OCI-LY7 (cell line): ENCODE data around the gene TRAPPC1. TPM values are rescaled to one million over a fixed set of nuclear protein-coding genes. Genes with fewer than 3 reads are reported as not detected.

ENCODE experiments used
- BruUV-seq: library from RNA; stranded (reverse); fragments of 400-500 nt; replicated peaks from 2 replicates; lab custom pipeline; 2021; lab: Mats Ljungman, UMichigan
- CTCF ChIA-PET: fragments of 300-600 bp; sonication (Branson Sonifier 250); formaldehyde crosslinking; loops from one replicate; lab custom pipeline; 2022; ENCODE audit warnings: antibody characterized with exemption; ENCODE audit not compliant: unreplicated experiment; lab: Charles Lee
- POLR2A ChIA-PET: fragments of 300-600 bp; sonication (Branson Sonifier 250); formaldehyde crosslinking; loops from one replicate; lab custom pipeline; 2022; ENCODE audit warnings: antibody characterized with exemption; lab: Charles Lee
- DNase-seq: peaks from one replicate; pipeline ENCODE4 v3.0.0-alpha.2; 2015; ENCODE audit warnings: low spot score
- H2AFZ ChIP-seq: fragments of 200-600 bp; sonication (generic), shearing (Covaris generic); 2 replicates; pipeline ENCODE4 v1.6.1; 2014; ENCODE audit warnings: mild to moderate bottlenecking, antibody characterized with exemption, low read length, moderate library complexity
- H3K27ac ChIP-seq: fragments of 200-600 bp; sonication (generic); 2 replicates; pipeline ENCODE4 v1.5.1; 2014; ENCODE audit warnings: mixed run types, low read depth, mild to moderate bottlenecking, moderate library complexity, low read length, inconsistent platforms; ENCODE audit not compliant: poor library complexity, severe bottlenecking
- H3K36me3 ChIP-seq: fragments of 200-600 bp; sonication (generic); 2 replicates; pipeline ENCODE4 v1.6.1; 2014; ENCODE audit warnings: mild to moderate bottlenecking, antibody characterized with exemption, low read length, moderate library complexity, mixed read lengths; ENCODE audit not compliant: insufficient read depth
- H3K4me1 ChIP-seq: fragments of 200-600 bp; sonication (generic); 2 replicates; pipeline ENCODE4 v1.5.1; 2014; ENCODE audit warnings: mild to moderate bottlenecking, low read length; ENCODE audit not compliant: insufficient read depth, poor library complexity, severe bottlenecking
- H3K4me2 ChIP-seq: fragments of 200-600 bp; sonication (generic); 2 replicates; pipeline ENCODE4 v1.6.1; 2014; ENCODE audit warnings: mild to moderate bottlenecking, low read length
- H3K4me3 ChIP-seq: fragments of 200-600 bp; sonication (generic); 2 replicates; pipeline ENCODE4 v1.5.1; 2014; ENCODE audit warnings: mild to moderate bottlenecking, low read depth, low read length; ENCODE audit not compliant: poor library complexity, severe bottlenecking
- H3K79me2 ChIP-seq: fragments of 200-600 bp; sonication (generic); 2 replicates; pipeline ENCODE4 v1.6.1; 2016; ENCODE audit warnings: low read depth, mild to moderate bottlenecking, low read length, moderate library complexity, mixed read lengths; ENCODE audit not compliant: insufficient read depth
- H3K9me2 ChIP-seq: fragments of 200-600 bp; sonication (generic); 2 replicates; pipeline ENCODE4 v1.6.1; 2016; ENCODE audit warnings: mild to moderate bottlenecking, low read length, mixed read lengths; ENCODE audit not compliant: insufficient read depth
- H3K9me3 ChIP-seq: fragments of 200-600 bp; sonication (generic); 2 replicates; pipeline ENCODE4 v1.6.1; 2014; ENCODE audit warnings: mild to moderate bottlenecking, mixed run types, low read length, mixed read lengths
- H4K20me1 ChIP-seq: fragments of 200-600 bp; sonication (generic); 2 replicates; pipeline ENCODE4 v1.6.1; 2014; ENCODE audit warnings: mild to moderate bottlenecking, antibody characterized with exemption, low read length, moderate library complexity, mixed read lengths; ENCODE audit not compliant: insufficient read depth
- EZH2phosphoT487 ChIP-seq: fragments of 200-600 bp; sonication (generic); IDR thresholded peaks from 2 replicates; pipeline ENCODE4 v1.6.1; 2018; ENCODE audit warnings: low read depth, borderline replicate concordance, mild to moderate bottlenecking, mixed run types, antibody characterized with exemption, low read length, moderate library complexity, mixed read lengths
- intact Hi-C: fragments of 100-400 bp; cut with micrococcal nuclease; formaldehyde crosslinking; loops from one replicate; pipeline ENCODE4 v1.10.0; 2022; ENCODE audit not compliant: unreplicated experiment
- total RNA-seq, 2 experiments: library from RNA; depleted of rRNA in 1 of 2; stranded (reverse); fragments of >200 nt in 1 of 2; shearing (Covaris generic) in 1 of 2; gene quantifications; 2 replicates each; pipeline ENCODE4 v1.2.3, GENCODE V29; 2014 to 2022
- TF ChIP-seq, protein P1 (sequence below): fragments of 200-600 bp; sonication (generic); conservative IDR thresholded peaks from 2 replicates; pipeline ENCODE4 v1.5.1; 2014; ENCODE audit warnings: mild to moderate bottlenecking, antibody characterized with exemption, low read length, moderate library complexity, mixed read lengths

TRAPPC1 gene
- total RNA-seq, 2 experiments from 2014 or later: 40.2 to 150 TPM

DNA sequence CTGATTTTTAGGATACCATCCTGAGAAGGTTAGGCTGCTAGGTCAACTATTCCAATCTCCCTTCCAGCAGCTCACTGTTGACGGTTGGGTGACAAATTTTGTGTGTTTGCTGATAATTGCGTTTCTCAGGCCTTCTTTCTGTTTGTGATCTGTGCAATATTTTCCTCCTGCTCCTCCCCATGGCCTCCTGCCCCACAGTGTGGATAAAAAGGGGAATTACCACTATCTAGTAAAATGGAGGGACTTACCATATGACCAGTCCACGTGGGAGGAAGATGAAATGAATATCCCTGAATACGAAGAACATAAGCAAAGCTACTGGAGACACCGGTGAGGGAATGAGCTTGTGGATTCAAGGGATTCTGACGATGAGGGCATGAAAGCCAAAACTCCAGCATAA, 34.0 kb downstream of the TRAPPC1 start:
- Histone ChIP-seq H3K9me3 (no peaks in the 10 kb centered on the region), H3K4me3 (no peak overlapping the region), H3K4me2 (no peak overlapping the region), H3K27ac (no peak overlapping the region), H3K79me2 (no peaks in the 10 kb centered on the region), H4K20me1 (no peaks in the 10 kb centered on the region), H3K36me3 (peaks cover 93% of the 10 kb centered on the region), H3K9me2 (no peaks in the 10 kb centered on the region), H2AFZ (no peak overlapping the region), H3K4me1 (no peaks in the 10 kb centered on the region)
- TF ChIP-seq EZH2phosphoT487: no peak
- TF ChIP-seq, protein P1, sequence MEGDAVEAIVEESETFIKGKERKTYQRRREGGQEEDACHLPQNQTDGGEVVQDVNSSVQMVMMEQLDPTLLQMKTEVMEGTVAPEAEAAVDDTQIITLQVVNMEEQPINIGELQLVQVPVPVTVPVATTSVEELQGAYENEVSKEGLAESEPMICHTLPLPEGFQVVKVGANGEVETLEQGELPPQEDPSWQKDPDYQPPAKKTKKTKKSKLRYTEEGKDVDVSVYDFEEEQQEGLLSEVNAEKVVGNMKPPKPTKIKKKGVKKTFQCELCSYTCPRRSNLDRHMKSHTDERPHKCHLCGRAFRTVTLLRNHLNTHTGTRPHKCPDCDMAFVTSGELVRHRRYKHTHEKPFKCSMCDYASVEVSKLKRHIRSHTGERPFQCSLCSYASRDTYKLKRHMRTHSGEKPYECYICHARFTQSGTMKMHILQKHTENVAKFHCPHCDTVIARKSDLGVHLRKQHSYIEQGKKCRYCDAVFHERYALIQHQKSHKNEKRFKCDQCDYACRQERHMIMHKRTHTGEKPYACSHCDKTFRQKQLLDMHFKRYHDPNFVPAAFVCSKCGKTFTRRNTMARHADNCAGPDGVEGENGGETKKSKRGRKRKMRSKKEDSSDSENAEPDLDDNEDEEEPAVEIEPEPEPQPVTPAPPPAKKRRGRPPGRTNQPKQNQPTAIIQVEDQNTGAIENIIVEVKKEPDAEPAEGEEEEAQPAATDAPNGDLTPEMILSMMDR: peak; percentile 58
- BruUV-seq: no TSS peak
- no peak for DNase-seq
- CTCF ChIA-PET: no interaction called here
- intact Hi-C loops: no loop called here
- POLR2A ChIA-PET: interaction anchor here (1.6 kb wide), 1 partner anchor 34 kb away, joined by 6 read pairs; the partner anchor contains the start of genes CNTROB and TRAPPC1

DNA sequence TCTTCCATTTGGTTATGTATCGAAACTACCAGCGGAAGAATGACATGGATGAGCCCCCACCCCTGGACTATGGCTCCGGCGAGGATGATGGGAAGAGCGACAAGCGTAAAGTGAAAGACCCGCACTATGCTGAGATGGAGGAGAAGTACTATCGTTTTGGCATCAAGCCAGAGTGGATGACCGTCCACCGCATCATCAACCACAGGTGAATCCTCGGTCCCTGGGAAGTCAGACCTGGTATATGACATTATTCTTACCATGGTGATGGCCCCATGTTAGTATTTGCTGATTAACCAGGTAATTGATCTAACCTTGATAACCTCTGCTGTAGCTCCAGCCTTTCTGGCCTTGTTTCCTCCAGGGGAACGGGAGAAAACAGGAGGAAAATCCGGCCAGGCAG, 34.7 kb downstream of the TRAPPC1 start:
- Histone ChIP-seq H4K20me1 (no peaks in the 10 kb centered on the region), H3K4me2 (no peak overlapping the region), H3K27ac (no peak overlapping the region), H3K36me3 (peaks cover 89% of the 10 kb centered on the region), H3K79me2 (no peaks in the 10 kb centered on the region), H3K4me3 (no peak overlapping the region), H3K4me1 (no peaks in the 10 kb centered on the region), H3K9me3 (no peaks in the 10 kb centered on the region), H3K9me2 (no peaks in the 10 kb centered on the region), H2AFZ (no peak overlapping the region)
- ChIA-PET POLR2A (interaction anchor here (1.6 kb wide), 1 partner anchor 35 kb away, joined by 6 read pairs; the partner anchor contains the start of genes CNTROB and TRAPPC1), CTCF (no interaction called here)
- intact Hi-C loops: no loop called here
- no peak for DNase-seq
- TF ChIP-seq EZH2phosphoT487: no peak
- TF ChIP-seq, protein P1: no peak
- no TSS peak for BruUV-seq

DNA sequence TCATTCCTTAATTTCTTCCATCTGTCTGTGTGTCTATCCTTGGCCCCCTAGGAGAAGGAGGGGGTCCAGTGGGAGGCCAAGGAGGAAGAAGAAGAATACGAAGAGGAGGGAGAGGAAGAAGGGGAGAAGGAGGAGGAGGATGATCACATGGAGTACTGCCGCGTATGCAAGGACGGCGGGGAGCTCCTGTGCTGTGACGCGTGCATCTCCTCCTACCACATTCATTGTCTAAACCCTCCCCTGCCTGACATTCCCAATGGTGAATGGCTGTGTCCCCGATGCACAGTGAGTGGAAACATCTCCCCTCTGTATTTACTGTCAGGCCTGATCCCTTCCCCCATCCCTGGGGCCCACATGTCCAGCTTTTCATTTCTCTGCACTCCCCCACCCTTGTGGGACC, 36.9 kb downstream of the TRAPPC1 start:
- TF ChIP-seq, protein P1: no peak
- TF ChIP-seq EZH2phosphoT487: no peak
- Histone ChIP-seq H3K79me2 (no peaks in the 10 kb centered on the region), H3K27ac (no peak overlapping the region), H3K4me2 (no peak overlapping the region), H3K4me1 (no peaks in the 10 kb centered on the region), H3K9me2 (no peaks in the 10 kb centered on the region), H2AFZ (no peak overlapping the region), H3K4me3 (no peak overlapping the region), H4K20me1 (no peaks in the 10 kb centered on the region), H3K9me3 (no peaks in the 10 kb centered on the region), H3K36me3 (peaks cover 88% of the 10 kb centered on the region)
- no TSS peak for BruUV-seq
- POLR2A ChIA-PET: no interaction called here
- DNase-seq: no peak
- intact Hi-C loops: no loop called here
- CTCF ChIA-PET: no interaction called here
